GM12892 (cell line): ENCODE results near the gene GRIN1.

Experiments used
- POLR2A ChIP-seq: IDR thresholded peaks from 2 replicates; pipeline ENCODE4 v1.6.1; 2011; ENCODE audit warnings: low read depth, low read length, control low read depth
- POLR2AphosphoS5 ChIP-seq: IDR thresholded peaks from 2 replicates; pipeline ENCODE4 v1.6.1; 2011; ENCODE audit warnings: low read depth, low read length, control low read depth
- TAF1 ChIP-seq: IDR thresholded peaks from 2 replicates; pipeline ENCODE4 v1.6.1; 2011; ENCODE audit warnings: low read depth, mild to moderate bottlenecking, control low read depth, low read length, borderline replicate concordance

DNA sequence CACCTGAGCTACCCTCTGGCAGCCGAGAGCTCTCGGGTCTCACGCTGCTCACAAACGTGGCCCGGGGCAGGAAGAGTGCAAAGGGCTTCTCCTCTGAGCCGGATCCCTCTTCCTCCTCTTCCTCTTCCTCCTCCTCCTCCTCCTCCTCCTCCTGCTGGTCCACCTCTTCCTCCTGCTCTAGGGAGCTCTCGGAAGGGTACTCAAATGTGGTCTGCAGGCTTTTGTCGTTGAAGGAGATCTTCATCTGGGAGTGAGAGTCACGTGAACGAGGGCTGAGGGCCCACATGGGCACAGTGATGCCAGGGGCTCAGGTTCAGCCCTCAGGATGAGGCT is 53.5 kb downstream of the GRIN1 start:
- TF ChIP-seq POLR2A (no peak), TAF1 (no peak), POLR2AphosphoS5 (no peak)
